ENCODE measurements around the gene MRTFB.

Gene MRTFB

DNA sequence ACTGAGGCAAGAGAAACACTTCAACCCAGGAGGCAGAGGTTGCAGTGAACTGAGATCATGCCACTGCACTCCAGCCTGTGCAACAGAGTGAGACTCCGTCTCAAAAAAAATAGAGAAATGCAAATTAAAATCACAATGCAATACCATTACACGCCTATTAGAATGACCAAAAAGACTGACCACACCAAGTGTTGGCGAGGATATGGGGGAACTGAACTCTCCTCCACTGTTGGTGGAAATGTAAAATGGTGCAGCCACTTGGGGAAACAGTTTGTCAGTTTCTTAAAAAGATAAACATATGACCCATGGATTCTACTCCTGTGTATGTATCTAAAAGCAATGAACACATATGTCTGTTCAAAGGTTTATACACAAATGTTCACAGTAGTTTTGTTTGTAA is 204.8 kb downstream of the MRTFB start:
- TF ChIP-seq POLR2A (IDR thresholded peaks at IDR 0.05; ENCODE audit: extremely low read depth, insufficient read length) (no peak), MYC (IDR thresholded peaks at IDR 0.05; ENCODE audit: low read depth, low read length) (no peak)
- TF ChIP-seq, protein P1, sequence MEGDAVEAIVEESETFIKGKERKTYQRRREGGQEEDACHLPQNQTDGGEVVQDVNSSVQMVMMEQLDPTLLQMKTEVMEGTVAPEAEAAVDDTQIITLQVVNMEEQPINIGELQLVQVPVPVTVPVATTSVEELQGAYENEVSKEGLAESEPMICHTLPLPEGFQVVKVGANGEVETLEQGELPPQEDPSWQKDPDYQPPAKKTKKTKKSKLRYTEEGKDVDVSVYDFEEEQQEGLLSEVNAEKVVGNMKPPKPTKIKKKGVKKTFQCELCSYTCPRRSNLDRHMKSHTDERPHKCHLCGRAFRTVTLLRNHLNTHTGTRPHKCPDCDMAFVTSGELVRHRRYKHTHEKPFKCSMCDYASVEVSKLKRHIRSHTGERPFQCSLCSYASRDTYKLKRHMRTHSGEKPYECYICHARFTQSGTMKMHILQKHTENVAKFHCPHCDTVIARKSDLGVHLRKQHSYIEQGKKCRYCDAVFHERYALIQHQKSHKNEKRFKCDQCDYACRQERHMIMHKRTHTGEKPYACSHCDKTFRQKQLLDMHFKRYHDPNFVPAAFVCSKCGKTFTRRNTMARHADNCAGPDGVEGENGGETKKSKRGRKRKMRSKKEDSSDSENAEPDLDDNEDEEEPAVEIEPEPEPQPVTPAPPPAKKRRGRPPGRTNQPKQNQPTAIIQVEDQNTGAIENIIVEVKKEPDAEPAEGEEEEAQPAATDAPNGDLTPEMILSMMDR (IDR thresholded peaks at IDR 0.05; ENCODE audit: low read depth, low read length): no peak
- TF ChIP-seq, protein P2, sequence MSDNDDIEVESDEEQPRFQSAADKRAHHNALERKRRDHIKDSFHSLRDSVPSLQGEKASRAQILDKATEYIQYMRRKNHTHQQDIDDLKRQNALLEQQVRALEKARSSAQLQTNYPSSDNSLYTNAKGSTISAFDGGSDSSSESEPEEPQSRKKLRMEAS (IDR thresholded peaks at IDR 0.05; ENCODE audit: low read depth, low read length): no peak
- DNase-seq (ENCODE audit: low read depth): no peak
- H3K4me3 ChIP-seq (ENCODE audit: low read depth, low read length): no peak overlapping the region

GRCh38 chr16:14278749-14279148 is 207.6 kb downstream of the MRTFB start:
- no peak overlapping the region for H3K4me3 ChIP-seq (ENCODE audit: low read depth, low read length)
- TF ChIP-seq MYC (IDR thresholded peaks at IDR 0.05; ENCODE audit: low read depth, low read length) (no peak), POLR2A (IDR thresholded peaks at IDR 0.05; ENCODE audit: extremely low read depth, insufficient read length) (no peak)
- TF ChIP-seq, protein P1 (IDR thresholded peaks at IDR 0.05; ENCODE audit: low read depth, low read length): no peak
- TF ChIP-seq, protein P2 (IDR thresholded peaks at IDR 0.05; ENCODE audit: low read depth, low read length): no peak
- DNase-seq (ENCODE audit: low read depth): no peak

GRCh38 chr16:14280541-14280940 is 209.4 kb downstream of the MRTFB start:
- DNase-seq (ENCODE audit: low read depth): no peak
- no peak for TF ChIP-seq MYC (IDR thresholded peaks at IDR 0.05; ENCODE audit: low read depth, low read length)
- TF ChIP-seq, protein P1 (IDR thresholded peaks at IDR 0.05; ENCODE audit: low read depth, low read length): no peak
- no peak for TF ChIP-seq POLR2A (IDR thresholded peaks at IDR 0.05; ENCODE audit: extremely low read depth, insufficient read length)
- TF ChIP-seq, protein P2 (IDR thresholded peaks at IDR 0.05; ENCODE audit: low read depth, low read length): no peak
- no peak overlapping the region for H3K4me3 ChIP-seq (ENCODE audit: low read depth, low read length)

- TF ChIP-seq, protein P1 (IDR thresholded peaks at IDR 0.05; ENCODE audit: low read depth, low read length): no peak
- TF ChIP-seq POLR2A (IDR thresholded peaks at IDR 0.05; ENCODE audit: extremely low read depth, insufficient read length) (no peak), MYC (IDR thresholded peaks at IDR 0.05; ENCODE audit: low read depth, low read length) (no peak)
- TF ChIP-seq, protein P2 (IDR thresholded peaks at IDR 0.05; ENCODE audit: low read depth, low read length): no peak
- DNase-seq (ENCODE audit: low read depth): no peak
- no peak overlapping the region for H3K4me3 ChIP-seq (ENCODE audit: low read depth, low read length)
These were observed 212.7 kb downstream of the MRTFB start for GRCh38 chr16:14283786-14284185.

- TF ChIP-seq, protein P1 (IDR thresholded peaks at IDR 0.05; ENCODE audit: low read depth, low read length): no peak
- TF ChIP-seq POLR2A (IDR thresholded peaks at IDR 0.05; ENCODE audit: extremely low read depth, insufficient read length) (no peak), MYC (IDR thresholded peaks at IDR 0.05; ENCODE audit: low read depth, low read length) (no peak)
- TF ChIP-seq, protein P2 (IDR thresholded peaks at IDR 0.05; ENCODE audit: low read depth, low read length): no peak
- DNase-seq (ENCODE audit: low read depth): no peak
- peak overlapping the region; percentile 80 for H3K4me3 ChIP-seq (ENCODE audit: low read depth, low read length)
These were observed 213.3 kb downstream of the MRTFB start for GRCh38 chr16:14284371-14284770.

All from NB4 (cell line).